ENCODE results near the gene NOS1AP. TPM values are rescaled to one million over a fixed set of nuclear protein-coding genes. Genes with fewer than 3 reads are reported as not detected.

Gene NOS1AP
- total RNA-seq, 1 donor = 0.43 TPM

DNA sequence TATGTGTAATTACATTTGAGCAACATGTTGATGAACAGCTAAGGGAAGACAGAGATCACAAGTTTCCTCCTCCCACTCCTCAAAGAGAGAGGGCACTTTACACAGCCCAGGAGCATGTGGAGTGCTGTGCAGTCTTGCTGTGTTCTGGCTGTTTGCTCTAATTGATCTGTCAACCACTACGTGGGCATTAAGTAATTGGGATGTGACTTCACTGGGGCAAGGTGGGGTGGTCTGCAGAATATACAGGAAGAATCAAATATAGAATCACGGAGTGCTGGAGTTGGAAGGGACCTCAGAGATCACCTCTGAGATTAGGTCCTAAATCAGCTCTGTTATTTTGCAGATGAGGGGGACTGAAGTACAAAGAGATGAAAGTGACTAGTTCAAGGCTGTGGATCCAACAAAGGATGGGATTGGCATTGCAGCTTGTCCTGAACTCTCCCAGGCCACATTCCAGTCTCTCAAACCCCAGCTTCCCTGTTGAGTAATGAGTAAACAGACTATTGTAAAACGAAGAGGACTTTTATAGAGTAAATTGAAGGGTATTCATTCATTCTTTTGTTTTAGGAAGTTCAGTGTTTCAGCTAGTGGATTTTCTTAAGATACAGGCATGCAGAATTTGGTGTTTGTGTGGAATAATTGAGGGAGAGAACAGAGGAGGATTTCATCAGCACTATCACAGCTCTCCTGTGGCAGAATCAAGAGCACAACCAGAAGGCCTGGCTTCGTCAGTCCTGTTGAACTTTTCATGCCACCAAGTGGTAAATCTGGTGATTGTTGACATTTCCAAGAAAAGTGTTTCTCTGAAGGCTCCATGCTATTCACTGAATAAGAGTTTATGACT is 22.4 kb downstream of the NOS1AP start:
- TF ChIP-seq, protein P1, sequence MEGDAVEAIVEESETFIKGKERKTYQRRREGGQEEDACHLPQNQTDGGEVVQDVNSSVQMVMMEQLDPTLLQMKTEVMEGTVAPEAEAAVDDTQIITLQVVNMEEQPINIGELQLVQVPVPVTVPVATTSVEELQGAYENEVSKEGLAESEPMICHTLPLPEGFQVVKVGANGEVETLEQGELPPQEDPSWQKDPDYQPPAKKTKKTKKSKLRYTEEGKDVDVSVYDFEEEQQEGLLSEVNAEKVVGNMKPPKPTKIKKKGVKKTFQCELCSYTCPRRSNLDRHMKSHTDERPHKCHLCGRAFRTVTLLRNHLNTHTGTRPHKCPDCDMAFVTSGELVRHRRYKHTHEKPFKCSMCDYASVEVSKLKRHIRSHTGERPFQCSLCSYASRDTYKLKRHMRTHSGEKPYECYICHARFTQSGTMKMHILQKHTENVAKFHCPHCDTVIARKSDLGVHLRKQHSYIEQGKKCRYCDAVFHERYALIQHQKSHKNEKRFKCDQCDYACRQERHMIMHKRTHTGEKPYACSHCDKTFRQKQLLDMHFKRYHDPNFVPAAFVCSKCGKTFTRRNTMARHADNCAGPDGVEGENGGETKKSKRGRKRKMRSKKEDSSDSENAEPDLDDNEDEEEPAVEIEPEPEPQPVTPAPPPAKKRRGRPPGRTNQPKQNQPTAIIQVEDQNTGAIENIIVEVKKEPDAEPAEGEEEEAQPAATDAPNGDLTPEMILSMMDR (IDR thresholded peaks at IDR 0.05; ENCODE audit: insufficient read depth, low read depth, low read length) = no peak
- peak; percentile 47 for DNase-seq (ENCODE audit: low read depth)

DNA sequence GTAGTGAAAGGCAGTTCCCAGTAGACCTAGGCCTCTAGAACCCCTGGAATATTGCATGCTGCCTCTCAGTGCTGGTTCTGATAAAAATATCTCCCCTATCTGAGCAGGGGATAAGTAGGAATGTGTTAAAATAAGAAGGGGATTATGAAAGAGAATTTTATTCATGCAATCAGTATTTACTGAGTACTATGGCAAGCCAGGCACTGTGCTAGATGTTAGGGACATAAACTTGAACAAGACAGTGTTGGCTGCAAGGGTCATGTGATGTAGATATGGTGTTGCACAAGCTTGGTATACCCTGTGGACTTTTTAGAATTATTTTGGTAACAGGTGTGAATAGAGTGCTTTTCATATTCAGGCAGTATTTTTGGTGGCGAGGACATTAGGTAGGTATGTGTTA is 23.6 kb downstream of the NOS1AP start:
- no peak for DNase-seq (ENCODE audit: low read depth)
- no peak overlapping the region for H3K4me3 ChIP-seq (ENCODE audit: low read depth, low read length)
- TF ChIP-seq, protein P1 (IDR thresholded peaks at IDR 0.05; ENCODE audit: insufficient read depth, low read depth, low read length) = no peak

More for the DNA sequence above, 22.4 kb downstream of the NOS1AP start:
- no peak overlapping the region for H3K4me3 ChIP-seq (ENCODE audit: low read depth, low read length)

DNA sequence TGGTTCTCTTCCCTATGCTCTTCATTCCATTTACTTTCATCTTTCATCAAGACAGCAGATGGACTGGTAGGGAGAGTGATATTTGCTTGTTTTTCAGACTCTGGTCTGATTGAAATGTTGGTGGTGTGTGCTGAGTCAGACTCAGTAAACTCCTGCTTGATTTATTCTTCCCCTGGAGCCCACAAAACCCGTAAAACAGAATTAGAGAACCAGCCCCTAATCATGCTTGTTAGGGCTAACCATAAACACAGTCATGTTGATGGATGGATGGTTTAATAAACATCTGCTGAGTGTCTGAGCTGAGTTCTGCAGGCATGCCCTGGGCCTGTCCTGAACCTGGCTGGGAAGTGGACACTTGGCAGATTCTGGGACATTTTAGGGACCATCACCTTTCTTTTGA is 24.8 kb downstream of the NOS1AP start:
- DNase-seq (ENCODE audit: low read depth) = peak; percentile 75
- H3K4me3 ChIP-seq (ENCODE audit: low read depth, low read length) = no peak overlapping the region
- TF ChIP-seq, protein P1 (IDR thresholded peaks at IDR 0.05; ENCODE audit: insufficient read depth, low read depth, low read length) = no peak

DNA sequence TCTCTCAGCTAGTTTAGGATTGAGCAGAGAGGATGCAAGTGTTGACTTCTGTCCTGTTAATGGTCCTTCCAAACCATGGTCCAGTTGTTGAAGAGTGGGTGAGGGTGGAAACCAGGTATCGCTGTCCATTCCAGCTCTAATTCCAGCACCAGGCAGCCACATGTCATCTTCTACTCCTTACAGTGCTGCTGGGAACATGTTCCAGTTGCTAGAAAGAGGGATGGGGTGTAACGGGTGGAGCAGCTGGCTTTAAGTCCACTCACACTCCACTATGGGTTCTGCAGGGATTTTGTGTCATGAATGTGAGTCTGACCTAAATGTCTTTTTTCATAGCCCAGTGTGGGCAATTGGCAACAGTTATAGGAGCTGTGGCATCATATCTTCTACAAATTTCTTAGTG is 25.2 kb downstream of the NOS1AP start:
- DNase-seq (ENCODE audit: low read depth) = no peak
- no peak overlapping the region for H3K4me3 ChIP-seq (ENCODE audit: low read depth, low read length)
- TF ChIP-seq, protein P1 (IDR thresholded peaks at IDR 0.05; ENCODE audit: insufficient read depth, low read depth, low read length) = no peak

DNA sequence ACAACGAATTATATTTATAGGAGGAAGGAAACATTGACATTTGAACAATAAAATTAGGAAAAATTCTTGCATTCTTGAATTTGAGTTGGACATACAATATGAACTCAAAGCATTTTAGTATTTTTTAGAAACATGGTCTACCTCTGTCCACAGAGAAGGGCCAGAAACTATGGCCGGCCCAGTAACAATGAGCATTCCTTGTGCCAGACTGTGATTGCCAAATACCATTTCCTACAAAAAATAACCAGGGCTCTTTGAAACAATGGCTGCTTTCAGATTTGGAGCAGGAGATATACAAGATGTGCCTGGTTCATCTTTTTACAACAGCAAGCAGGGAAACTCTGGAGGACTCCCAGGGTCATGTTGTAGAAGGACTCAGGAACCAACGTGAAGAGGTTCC is 38.4 kb downstream of the NOS1AP start:
- H3K4me3 ChIP-seq (ENCODE audit: low read depth, low read length) = no peak overlapping the region
- DNase-seq (ENCODE audit: low read depth) = no peak
- TF ChIP-seq, protein P1 (IDR thresholded peaks at IDR 0.05; ENCODE audit: insufficient read depth, low read depth, low read length) = no peak

DNA sequence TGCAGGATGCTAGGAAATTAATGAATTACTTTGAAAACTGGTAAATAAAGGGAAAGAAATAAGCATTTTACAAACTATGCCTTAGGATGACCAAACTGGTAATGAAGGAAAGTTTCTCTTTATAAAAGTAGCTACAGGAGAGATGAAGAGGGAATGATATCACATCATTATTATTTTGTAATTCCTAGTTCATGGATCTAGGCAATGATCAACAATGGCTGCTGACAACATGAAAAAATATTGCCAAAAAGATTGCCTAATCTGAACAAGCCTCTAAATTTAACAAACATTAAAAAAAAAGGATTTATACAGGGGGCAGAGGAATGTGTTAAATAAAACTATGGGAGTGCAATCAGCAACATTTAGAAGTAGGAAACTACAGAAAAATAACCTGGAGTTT is 38.9 kb downstream of the NOS1AP start:
- TF ChIP-seq, protein P1 (IDR thresholded peaks at IDR 0.05; ENCODE audit: insufficient read depth, low read depth, low read length) = no peak
- H3K4me3 ChIP-seq (ENCODE audit: low read depth, low read length) = no peak overlapping the region
- no peak for DNase-seq (ENCODE audit: low read depth)
